SK-N-MC (cell line): ENCODE data around the gene NPAT.
A peak's percentile ranks its signal among the peaks of the same experiment; 100 is the strongest.
"Not testable (repeated sequence)": the region's sequence is repeated elsewhere in the genome, so short reads cannot be mapped to it uniquely, and the experiment has no call there.

Experiments
- DNase-seq: peaks from one replicate; pipeline ENCODE4 v3.0.0-alpha.2; 2011; ENCODE audit warnings: low read depth, low spot score
- H3K27ac ChIP-seq: fragments of 200-600 bp; sonication (generic); 2 replicates; pipeline ENCODE4 v1.5.1; 2016; ENCODE audit warnings: mixed run types
- H3K36me3 ChIP-seq: fragments of 200-600 bp; sonication (generic); 2 replicates; pipeline ENCODE4 v1.6.1; 2017; ENCODE audit warnings: antibody characterized with exemption, low read length, mixed read lengths; ENCODE audit not compliant: insufficient read depth
- H3K4me3 ChIP-seq: fragments of 200-600 bp; sonication (generic); 2 replicates; pipeline ENCODE4 v1.5.1; 2016
- H3K9ac ChIP-seq: fragments of 200-600 bp; sonication (generic); 2 replicates; pipeline ENCODE4 v1.8.0; 2017; ENCODE audit warnings: mixed run types, mixed read lengths; ENCODE audit not compliant: insufficient read length
- H3K9me3 ChIP-seq: fragments of 200-600 bp; sonication (generic); 2 replicates; pipeline ENCODE4 v1.6.1; 2017; ENCODE audit warnings: low read depth, mild to moderate bottlenecking, antibody characterized with exemption, low read length, moderate library complexity, mixed read lengths
- EZH2 ChIP-seq: fragments of 200-600 bp; sonication (generic); IDR thresholded peaks from one replicate; pipeline ENCODE4 v1.6.1; 2017; ENCODE audit warnings: antibody characterized with exemption
- FOXP2 ChIP-seq: optimal IDR thresholded peaks from 2 replicates; pipeline ENCODE3; 2011; ENCODE audit warnings: mild to moderate bottlenecking, moderate library complexity; ENCODE audit not compliant: insufficient read depth; ENCODE audit errors: extremely low read length, control extremely low read depth
- POLR2AphosphoS5 ChIP-seq: IDR thresholded peaks from 2 replicates; pipeline ENCODE4 v1.6.1; 2012; ENCODE audit warnings: mild to moderate bottlenecking, low read depth, low read length, borderline replicate concordance

Gene NPAT

DNA sequence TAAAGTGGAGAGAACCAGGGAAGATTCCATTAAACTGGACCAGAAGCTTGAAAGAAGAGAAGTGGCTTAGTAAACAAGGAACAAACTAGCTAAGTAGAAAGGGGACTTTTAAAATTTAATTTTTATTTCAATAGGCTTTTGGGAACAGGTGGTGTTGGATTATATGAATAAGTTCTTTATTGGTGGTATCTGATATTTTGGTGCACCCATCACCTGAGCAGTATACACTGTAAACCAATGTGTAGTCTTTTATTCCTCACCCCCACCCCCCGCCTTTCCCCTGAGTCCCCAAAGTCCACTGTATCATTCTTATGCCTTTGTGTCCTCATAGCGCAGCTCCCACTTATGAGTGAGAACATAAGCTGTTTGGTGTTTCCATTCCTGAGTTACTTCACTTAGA, 93.7 kb downstream of the NPAT start:
- no peak for TF ChIP-seq POLR2AphosphoS5
- TF ChIP-seq EZH2, result no peak
- no peak for TF ChIP-seq FOXP2
- Histone ChIP-seq H3K4me3 (no peak overlapping the region), H3K9ac (no peak overlapping the region), H3K9me3 (no peaks in the 10 kb centered on the region), H3K27ac (no peak overlapping the region), H3K36me3 (peaks cover 24% of the 10 kb centered on the region)
- DNase-seq, result no peak

DNA sequence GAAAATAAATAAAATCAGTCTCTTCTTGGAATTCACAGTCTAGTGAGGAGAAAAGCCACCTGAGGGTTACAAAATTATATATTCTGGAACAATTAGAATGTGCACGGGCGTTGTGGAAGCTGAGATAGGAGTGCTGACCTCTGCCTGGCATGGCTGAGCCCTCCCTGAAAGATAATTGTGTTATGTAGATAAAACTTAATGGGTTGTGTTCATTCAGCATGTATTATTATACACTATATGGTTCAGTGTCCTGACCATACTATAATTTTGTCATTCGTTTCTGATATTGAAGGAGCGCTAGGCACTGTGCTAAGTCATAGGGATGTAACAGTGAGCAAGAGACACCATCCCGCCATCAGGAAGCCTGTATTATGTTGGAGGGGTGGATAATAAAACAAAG, 97.3 kb downstream of the NPAT start:
- DNase-seq, result no peak

DNA sequence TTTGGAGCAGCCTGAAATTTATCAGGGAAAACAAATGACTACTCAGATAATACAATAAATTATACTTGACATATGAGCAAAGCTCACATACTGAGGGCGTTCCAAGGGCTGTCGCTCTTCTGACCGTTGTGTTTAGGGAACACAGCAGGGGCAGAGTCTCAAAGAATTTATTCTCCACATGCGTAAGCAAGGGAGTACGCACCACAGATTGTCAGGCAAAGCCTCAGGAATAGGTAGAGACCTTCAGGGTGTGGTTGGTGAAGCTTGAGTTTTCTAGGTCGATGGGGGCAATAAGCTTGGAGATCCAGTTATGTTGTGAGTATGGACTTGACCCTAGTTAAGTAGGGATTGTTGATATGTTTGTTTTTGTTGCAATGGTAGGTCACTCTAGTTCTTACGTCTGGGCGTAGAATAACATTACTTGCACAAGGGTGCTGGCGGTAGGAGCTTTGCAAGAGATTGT, 100.2 kb downstream of the NPAT start:
- Histone ChIP-seq H3K27ac (no peak overlapping the region), H3K4me3 (peak overlapping the region; percentile 95), H3K9ac (peak overlapping the region; percentile 90), H3K9me3 (no peaks in the 10 kb centered on the region), H3K36me3 (peaks cover 4% of the 10 kb centered on the region; the same call in 1 of the 2 replicates)
- DNase-seq, result no peak
- no peak for TF ChIP-seq FOXP2
- TF ChIP-seq EZH2, result no peak
- TF ChIP-seq POLR2AphosphoS5, result no peak

More for the DNA sequence above, 97.3 kb downstream of the NPAT start:
- H3K27ac ChIP-seq, result no peak overlapping the region
- no peak overlapping the region for H3K4me3 ChIP-seq
- H3K9me3 ChIP-seq, result no peaks in the 10 kb centered on the region
- TF ChIP-seq EZH2 (no peak), FOXP2 (no peak), POLR2AphosphoS5 (no peak)
- H3K9ac ChIP-seq, result no peak overlapping the region
- H3K36me3 ChIP-seq, result peaks cover 12% of the 10 kb centered on the region

DNA sequence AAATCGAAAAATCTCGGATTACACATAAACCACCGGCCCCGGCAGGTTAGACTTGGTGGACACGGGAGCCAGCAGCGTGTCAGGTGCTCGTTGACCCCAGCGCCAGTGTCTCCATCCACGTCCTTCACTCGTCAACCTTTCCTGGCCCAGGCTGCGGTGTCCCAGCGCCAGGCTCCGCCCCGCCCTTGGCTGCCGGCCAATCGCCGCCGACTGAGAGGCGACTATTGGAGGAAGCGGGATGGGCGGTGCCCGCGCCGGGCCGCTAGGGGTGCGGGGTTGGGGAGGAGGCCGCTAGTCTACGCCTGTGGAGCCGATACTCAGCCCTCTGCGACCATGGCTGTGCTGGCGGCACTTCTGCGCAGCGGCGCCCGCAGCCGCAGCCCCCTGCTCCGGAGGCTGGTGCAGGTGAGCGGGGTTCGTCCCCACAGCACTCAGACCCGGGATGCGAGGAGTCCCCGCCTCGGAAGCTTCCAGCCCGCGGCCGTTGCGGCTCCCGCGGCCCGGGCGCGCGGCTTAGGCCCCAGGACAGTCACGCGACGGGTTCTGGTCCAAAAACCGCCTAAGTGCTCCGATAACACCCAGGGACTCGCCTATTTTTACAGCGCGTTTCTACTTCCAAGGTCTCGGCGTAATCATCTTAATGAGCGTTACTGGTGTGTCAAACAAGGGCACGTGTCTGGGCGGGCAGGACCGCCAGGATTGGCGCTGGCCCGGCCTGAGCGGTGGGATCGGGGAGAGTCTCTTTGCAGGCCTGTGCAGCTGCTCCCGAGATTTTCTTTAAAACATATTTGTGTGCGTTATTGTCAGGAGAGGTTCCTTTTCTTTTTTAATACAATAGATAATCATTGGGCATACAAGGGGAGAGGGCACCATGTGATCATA, 100.9 kb downstream of the NPAT start, which contains the start of gene ACAT1:
TSS of gene ACAT1 (plus strand) at position 294 of the 882 bp plus-strand sequence. CDS start at position 334, 40 bp downstream.
- Histone ChIP-seq H3K9me3 (no peaks in the 10 kb centered on the region), H3K36me3 (peaks cover 4% of the 10 kb centered on the region; the same call in 1 of the 2 replicates), H3K27ac (0 out of 2 replicates have a peak within 1 kb of the TSS, but pooled peaks have one; percentile 6), H3K9ac (peak within 1 kb of the TSS; percentile 90), H3K4me3 (peak within 1 kb of the TSS; percentile 95)
- peak; percentile 22 for DNase-seq
- TF ChIP-seq EZH2, result no peak
- TF ChIP-seq POLR2AphosphoS5, result peak; percentile 89
- TF ChIP-seq FOXP2, result no peak

DNA sequence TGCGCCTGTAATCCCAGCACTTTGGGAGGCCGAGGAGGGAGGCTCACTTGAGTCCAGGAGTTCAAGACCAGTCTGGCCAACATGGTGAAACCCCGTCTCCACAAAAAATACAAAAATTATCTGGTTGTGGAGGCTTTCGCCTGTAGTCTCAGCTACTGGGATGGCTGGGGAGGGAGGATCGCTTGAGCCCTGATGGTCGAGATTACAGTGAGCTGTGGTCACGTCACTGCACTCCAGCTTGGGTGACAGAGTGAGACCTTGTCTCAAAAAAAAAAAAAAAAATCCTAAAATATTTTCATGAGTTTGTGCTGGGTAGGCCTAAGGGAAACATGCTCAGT, 101.5 kb downstream of the NPAT start:
- not testable (repeated sequence) for H3K9me3 ChIP-seq, H3K27ac ChIP-seq, DNase-seq, H3K9ac ChIP-seq, H3K36me3 ChIP-seq
- H3K4me3 ChIP-seq, result peak overlapping the region; percentile 95

DNA sequence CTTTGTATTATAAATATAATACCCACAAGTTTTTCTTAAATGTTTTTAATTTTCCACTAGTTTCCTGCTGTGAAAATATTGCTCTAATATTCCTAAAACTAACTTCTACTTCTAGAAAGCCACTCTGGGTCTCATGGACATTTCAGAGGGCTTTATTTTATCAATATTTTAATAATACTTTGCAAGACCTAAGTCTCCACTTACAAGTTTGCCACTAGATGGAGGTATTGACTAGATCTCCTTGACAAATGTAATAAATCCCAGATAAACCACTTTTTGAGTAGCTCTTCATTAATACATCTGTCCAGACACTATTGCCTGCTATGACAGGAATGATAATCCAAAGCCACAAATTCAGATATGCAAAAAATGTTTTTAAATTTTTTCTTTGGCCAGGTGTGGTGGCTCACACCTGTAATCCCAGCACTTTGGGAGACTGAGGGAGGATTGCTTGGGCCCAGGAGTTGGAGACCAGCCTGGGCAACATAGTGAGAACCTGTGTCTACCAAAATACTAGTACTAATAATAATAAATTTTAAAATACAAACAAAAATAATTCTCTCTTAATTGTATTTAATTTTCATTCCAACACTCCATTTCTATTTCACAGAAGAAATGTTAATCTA, 104.6 kb downstream of the NPAT start:
- no peak overlapping the region for H3K27ac ChIP-seq
- no peak overlapping the region for H3K9ac ChIP-seq
- peak; percentile 47 for DNase-seq
- TF ChIP-seq EZH2 (no peak), FOXP2 (no peak), POLR2AphosphoS5 (no peak)
- H3K9me3 ChIP-seq, result no peaks in the 10 kb centered on the region
- no peak overlapping the region for H3K4me3 ChIP-seq
- H3K36me3 ChIP-seq, result no peaks in the 10 kb centered on the region

DNA sequence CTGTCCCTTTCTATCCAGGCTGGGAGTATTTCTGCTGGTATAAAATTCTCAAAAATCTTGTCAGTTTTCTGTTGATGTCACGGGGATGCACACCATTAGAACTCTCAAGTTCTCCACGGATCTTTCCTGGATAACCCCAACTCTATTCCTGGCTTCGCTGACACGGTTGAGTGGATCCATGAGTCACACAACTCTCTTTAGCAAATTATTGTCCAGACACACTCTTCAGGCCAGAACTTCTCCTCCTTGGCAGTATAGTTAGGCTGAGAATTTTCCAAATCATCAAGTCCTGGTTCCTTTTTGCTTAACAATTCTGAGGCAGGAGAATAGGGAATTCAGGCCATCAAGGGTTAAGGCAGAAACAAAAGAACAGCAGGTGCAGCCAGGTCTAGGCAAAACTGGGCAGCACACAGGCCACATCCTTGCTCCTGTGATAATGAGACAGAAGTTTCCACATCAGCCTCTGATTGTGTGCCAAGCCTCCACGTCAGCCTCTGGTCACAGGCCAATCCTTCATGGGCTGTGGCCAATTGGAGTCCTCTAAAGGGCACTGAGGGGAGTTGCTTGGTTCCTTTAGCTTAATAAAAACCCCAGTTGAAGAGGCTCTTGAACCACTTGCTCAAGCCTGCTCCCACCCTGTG, 106.8 kb downstream of the NPAT start:
- Histone ChIP-seq H3K27ac (no peak overlapping the region), H3K9ac (no peak overlapping the region), H3K4me3 (no peak overlapping the region), H3K9me3 (no peaks in the 10 kb centered on the region), H3K36me3 (no peaks in the 10 kb centered on the region)
- TF ChIP-seq EZH2 (no peak), POLR2AphosphoS5 (no peak), FOXP2 (no peak)
- DNase-seq, result no peak

DNA sequence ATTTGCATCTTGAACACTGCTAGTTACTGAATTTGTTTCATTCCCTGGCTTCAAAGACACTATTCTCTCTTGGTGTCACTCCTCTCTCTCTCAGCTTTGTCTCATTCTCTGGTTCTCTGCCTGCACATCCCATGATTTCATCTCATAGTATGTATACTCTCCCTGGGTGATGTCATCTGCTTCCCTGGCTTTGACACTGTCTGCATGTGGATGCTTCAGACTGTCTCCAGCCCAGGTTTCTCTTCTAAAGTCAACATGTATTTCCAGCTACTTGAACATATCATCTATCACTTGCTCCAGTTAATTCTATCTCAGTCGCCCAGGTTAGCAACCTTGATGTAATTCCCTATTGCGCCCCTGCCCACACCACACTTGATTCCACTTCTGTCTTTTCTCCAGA, 110.4 kb downstream of the NPAT start:
- H3K9ac ChIP-seq, result no peak overlapping the region
- no peaks in the 10 kb centered on the region for H3K9me3 ChIP-seq
- H3K36me3 ChIP-seq, result 0 out of 2 replicates have a peak, but pooled peaks cover 3% of the 10 kb centered on the region
- no peak for DNase-seq
- H3K4me3 ChIP-seq, result no peak overlapping the region
- TF ChIP-seq POLR2AphosphoS5 (no peak), EZH2 (no peak), FOXP2 (no peak)
- H3K27ac ChIP-seq, result no peak overlapping the region
